ENCODE results near the gene TTI1. TPM values are rescaled to one million over a fixed set of nuclear protein-coding genes. Genes with fewer than 3 reads are reported as not detected.

Gene TTI1
- total RNA-seq, 6 experiments from 2014 or later: 11.8 to 17.9 (median 14.1) TPM

- Mint-ChIP-seq H3K27me3 (ENCODE audit: insufficient read depth) (peaks cover 47% of the 10 kb centered on the region), H3K4me1 (ENCODE audit: low read depth) (no peaks in the 10 kb centered on the region), H3K27ac (no peak overlapping the region), H3K9me3 (no peaks in the 10 kb centered on the region), H3K4me3 (no peak overlapping the region), H3K36me3 (ENCODE audit: low read depth) (no peaks in the 10 kb centered on the region)
- TF ChIP-seq CTCF (IDR thresholded peaks at IDR 0.05): no peak
- no peak for DNase-seq
These were observed 93.3 kb downstream of the TTI1 start for GRCh38 chr20:37939701-37940560.

- H3K27ac Mint-ChIP-seq: no peak overlapping the region
- H3K36me3 Mint-ChIP-seq (ENCODE audit: low read depth): no peaks in the 10 kb centered on the region
- DNase-seq: no peak
- no peaks in the 10 kb centered on the region for H3K4me1 Mint-ChIP-seq (ENCODE audit: low read depth)
- H3K4me3 Mint-ChIP-seq: no peak overlapping the region
- no peaks in the 10 kb centered on the region for H3K9me3 Mint-ChIP-seq
- H3K27me3 Mint-ChIP-seq (ENCODE audit: insufficient read depth): peaks cover 49% of the 10 kb centered on the region
- no peak for TF ChIP-seq CTCF (IDR thresholded peaks at IDR 0.05)
These were observed 94.3 kb downstream of the TTI1 start for GRCh38 chr20:37938954-37939353.

- Mint-ChIP-seq H3K27ac (no peak overlapping the region), H3K36me3 (ENCODE audit: low read depth) (no peaks in the 10 kb centered on the region), H3K4me3 (no peak overlapping the region), H3K27me3 (ENCODE audit: insufficient read depth) (peaks cover 49% of the 10 kb centered on the region), H3K9me3 (no peaks in the 10 kb centered on the region), H3K4me1 (ENCODE audit: low read depth) (no peaks in the 10 kb centered on the region)
- TF ChIP-seq CTCF (IDR thresholded peaks at IDR 0.05): no peak
- DNase-seq: no peak
These were observed 95.0 kb downstream of the TTI1 start for GRCh38 chr20:37938181-37938750.

GRCh38 chr20:37937686-37938085, 95.6 kb downstream of the TTI1 start:
- Mint-ChIP-seq H3K4me1 (ENCODE audit: low read depth) (no peaks in the 10 kb centered on the region), H3K4me3 (no peak overlapping the region), H3K36me3 (ENCODE audit: low read depth) (no peaks in the 10 kb centered on the region), H3K27ac (no peak overlapping the region), H3K9me3 (no peaks in the 10 kb centered on the region), H3K27me3 (ENCODE audit: insufficient read depth) (peaks cover 54% of the 10 kb centered on the region)
- no peak for TF ChIP-seq CTCF (IDR thresholded peaks at IDR 0.05)
- no peak for DNase-seq

GRCh38 chr20:37936451-37936850, 96.8 kb downstream of the TTI1 start:
- Mint-ChIP-seq H3K9me3 (no peaks in the 10 kb centered on the region), H3K4me3 (no peak overlapping the region), H3K4me1 (ENCODE audit: low read depth) (no peaks in the 10 kb centered on the region), H3K27me3 (ENCODE audit: insufficient read depth) (peaks cover 60% of the 10 kb centered on the region), H3K36me3 (ENCODE audit: low read depth) (no peaks in the 10 kb centered on the region), H3K27ac (no peak overlapping the region)
- no peak for DNase-seq
- no peak for TF ChIP-seq CTCF (IDR thresholded peaks at IDR 0.05)
